ENCODE data around the gene TIMP4.
A peak's percentile ranks its signal among the peaks of the same experiment; 100 is the strongest.

The TIMP4 gene

DNA sequence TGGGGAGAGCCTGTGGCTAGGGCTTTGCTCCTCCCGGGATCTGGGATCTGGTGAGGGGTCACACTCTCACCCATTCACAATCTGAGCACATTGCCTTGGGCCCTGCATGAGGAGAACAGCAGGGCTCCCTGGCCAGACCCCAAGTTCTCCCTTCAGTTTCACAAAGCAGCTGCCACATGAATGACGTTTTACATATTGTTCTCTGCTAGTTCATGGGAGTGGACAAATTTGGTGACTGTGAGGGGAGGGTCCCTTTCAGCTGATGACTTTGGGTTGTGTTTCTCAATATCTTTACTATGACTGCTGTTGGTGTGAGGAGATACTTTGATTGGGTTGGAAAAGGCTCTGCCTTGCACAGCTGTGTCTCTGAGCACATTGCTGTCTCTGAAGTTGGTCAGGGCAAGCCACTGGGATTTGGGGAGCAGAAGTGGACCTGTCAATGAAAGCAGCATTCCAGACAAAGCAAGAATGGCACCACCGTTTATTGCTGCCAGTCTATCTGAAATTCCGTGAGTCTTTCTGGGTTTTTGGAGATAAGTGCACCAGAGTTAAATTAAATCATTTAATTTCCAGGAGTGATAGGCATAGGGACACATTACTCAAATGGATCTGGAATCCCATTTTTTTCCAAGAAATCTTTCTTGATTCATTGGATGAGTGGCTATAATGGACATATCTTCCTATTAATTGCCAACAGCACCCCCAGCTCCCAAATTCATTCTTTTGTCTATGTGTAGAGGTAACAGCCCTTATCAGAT lies 10.3 kb downstream of the TIMP4 start:
- TF ChIP-seq, protein P1, sequence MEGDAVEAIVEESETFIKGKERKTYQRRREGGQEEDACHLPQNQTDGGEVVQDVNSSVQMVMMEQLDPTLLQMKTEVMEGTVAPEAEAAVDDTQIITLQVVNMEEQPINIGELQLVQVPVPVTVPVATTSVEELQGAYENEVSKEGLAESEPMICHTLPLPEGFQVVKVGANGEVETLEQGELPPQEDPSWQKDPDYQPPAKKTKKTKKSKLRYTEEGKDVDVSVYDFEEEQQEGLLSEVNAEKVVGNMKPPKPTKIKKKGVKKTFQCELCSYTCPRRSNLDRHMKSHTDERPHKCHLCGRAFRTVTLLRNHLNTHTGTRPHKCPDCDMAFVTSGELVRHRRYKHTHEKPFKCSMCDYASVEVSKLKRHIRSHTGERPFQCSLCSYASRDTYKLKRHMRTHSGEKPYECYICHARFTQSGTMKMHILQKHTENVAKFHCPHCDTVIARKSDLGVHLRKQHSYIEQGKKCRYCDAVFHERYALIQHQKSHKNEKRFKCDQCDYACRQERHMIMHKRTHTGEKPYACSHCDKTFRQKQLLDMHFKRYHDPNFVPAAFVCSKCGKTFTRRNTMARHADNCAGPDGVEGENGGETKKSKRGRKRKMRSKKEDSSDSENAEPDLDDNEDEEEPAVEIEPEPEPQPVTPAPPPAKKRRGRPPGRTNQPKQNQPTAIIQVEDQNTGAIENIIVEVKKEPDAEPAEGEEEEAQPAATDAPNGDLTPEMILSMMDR (IDR thresholded peaks at IDR 0.05; ENCODE audit: extremely low read depth, missing control alignments): no peak
- no peak for DNase-seq (ENCODE audit: low spot score)

DNA sequence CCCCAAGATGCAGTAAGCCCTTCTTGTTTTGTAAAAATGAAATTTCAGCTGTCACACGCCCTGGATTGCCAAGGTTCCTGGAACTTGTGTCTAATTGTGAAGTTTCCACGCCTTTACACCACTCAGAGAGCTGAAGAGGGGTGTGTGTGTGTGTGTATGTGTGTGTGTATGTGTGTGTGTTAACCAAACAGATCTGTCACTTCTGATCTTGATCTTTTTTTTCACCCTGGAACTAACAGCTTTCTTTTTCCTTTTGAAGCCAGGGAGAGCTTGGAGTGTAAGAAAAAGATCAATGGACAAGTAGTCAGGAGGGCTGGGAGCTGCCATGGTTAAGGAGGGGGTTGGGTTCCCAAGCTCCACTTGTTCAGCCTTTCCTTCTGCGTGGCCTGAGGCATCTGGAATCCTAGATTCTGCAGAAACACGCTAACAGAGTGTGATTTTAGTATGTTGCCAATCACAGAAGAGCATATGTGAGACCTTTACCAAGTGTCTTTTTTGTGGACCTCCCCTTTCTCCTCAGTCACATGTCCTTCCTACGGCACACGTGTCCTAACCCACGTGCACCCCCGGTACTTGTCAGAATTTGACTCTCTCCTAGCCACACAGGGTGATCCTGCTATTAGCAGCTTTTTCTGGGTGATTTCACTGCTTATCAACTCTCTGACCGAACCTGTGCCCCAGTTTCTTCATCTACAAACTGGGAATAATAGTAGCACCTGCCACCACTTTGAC lies 11.5 kb downstream of the TIMP4 start:
- DNase-seq (ENCODE audit: low spot score): no peak
- TF ChIP-seq, protein P1 (IDR thresholded peaks at IDR 0.05; ENCODE audit: extremely low read depth, missing control alignments): no peak

DNA sequence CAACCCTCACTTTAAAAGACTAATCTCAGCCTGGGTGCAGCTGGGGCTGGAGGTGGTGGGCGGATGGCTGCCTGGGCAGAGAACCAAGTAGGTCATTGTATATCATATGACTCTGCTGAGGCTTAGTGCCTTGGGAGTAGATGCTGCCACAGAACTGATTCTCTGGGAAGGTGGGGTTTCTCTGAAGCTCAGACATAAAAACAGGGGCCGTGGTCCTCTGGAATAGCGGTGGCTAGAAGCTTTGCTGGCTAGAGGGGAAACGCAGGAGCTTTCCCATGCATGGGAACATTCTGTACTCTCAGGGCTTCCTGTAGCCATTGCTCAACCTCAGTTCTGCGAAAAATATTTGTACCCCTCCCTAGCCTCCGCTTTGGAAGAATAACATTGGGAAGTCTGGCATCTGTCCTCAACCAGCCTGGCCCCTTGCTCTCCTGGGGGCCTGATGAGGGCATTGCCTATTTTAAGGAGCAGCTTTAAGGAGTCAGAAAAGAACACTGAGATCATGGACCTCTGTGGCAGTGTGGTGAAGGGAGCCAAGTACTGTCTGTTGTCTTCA lies 14.7 kb downstream of the TIMP4 start:
- TF ChIP-seq, protein P1 (IDR thresholded peaks at IDR 0.05; ENCODE audit: extremely low read depth, missing control alignments): no peak

DNA sequence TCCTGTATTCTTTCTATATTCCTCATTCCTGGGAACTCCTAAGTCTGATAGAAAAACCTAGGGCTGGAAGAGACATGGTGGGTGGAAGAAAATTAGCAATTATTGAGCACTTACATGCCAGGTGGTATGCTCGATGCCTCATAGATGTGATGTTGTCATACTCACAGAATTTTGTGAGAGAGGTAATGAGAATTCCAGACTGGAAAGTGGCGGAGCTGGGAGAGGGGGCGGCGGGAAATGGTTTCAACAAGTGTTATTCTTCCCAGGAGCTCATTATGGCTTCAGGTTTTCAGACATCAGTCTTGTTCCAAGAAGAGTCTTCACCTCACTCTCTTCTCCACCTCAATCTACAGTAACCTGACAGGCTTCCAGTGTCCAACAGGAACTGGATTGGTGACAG lies 16.2 kb downstream of the TIMP4 start:
- TF ChIP-seq, protein P1 (IDR thresholded peaks at IDR 0.05; ENCODE audit: extremely low read depth, missing control alignments): no peak
- DNase-seq (ENCODE audit: low spot score): no peak

More for the DNA sequence above, 14.7 kb downstream of the TIMP4 start:
- DNase-seq (ENCODE audit: low spot score): no peak

DNA sequence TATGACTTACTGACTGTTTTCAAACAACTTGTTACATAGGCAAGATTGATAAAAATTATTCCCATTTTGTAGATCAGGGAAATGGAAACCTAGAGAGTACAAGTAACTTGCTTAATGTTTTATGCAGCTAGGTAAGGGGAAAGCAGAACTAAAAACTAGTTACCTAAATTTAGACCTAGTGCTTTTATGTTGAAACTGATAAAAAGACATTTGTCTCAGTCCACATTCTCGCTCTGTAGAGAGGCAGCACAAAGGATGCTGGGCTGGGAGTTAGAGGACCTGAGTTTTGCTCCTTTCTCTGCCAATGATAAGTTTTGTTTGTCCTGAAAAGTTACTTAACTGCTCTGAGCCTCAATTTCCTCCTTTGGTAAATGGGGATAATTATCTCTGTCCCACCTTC lies 17.4 kb downstream of the TIMP4 start:
- TF ChIP-seq, protein P1 (IDR thresholded peaks at IDR 0.05; ENCODE audit: extremely low read depth, missing control alignments): no peak
- DNase-seq (ENCODE audit: low spot score): no peak

DNA sequence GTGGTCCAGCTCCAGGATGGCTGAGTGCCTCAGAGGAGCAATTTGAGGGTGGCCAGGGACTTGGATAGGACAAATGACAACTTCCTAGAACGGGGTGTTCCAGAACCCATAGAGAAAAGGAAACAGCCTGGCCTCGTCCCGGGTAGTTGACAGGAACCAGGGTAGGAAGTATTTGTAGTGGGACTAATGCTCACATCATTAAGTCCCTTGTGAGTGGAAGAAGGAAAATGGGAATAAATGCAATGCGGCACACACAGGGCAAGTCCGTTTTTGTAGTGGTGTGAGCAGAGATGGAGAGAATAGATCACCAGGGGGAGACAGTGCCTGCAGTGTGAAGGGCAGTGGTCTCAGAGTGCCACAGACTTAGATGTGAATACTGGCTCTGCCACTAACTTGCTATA lies 19.6 kb downstream of the TIMP4 start:
- no peak for DNase-seq (ENCODE audit: low spot score)
- TF ChIP-seq, protein P1 (IDR thresholded peaks at IDR 0.05; ENCODE audit: extremely low read depth, missing control alignments): no peak

DNA sequence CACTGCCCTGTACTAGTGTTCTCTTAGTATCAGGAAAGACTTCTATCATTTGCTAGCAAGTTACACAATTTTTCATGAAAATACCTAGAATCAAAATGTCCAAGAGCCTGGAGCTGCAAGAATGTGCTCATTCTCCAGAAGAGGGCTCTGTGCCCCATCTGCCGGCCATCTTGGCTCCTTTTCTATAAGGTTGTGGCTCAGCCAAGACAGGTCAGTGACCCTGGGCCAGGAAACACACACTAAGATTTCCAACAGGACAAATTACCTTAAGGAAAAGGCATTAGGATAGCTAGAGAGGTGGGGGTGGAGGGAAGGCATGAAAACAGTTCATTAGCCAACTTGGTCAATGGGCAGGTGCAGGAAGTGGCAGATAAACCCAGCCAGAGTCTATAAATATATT lies 20.7 kb downstream of the TIMP4 start:
- no peak for DNase-seq (ENCODE audit: low spot score)
- TF ChIP-seq, protein P1 (IDR thresholded peaks at IDR 0.05; ENCODE audit: extremely low read depth, missing control alignments): peak; percentile 43
